SK-N-SH treated with all-trans-retinoic acid at 6 μM for 48 hours (cell line): Measurements from ENCODE around the gene SLC2A13.

ENCODE experiments used
- ATAC-seq: fragments of 200-7000 bp; cut with Tn5 transposase; 3 replicates; pipeline ENCODE4 v1.9.1; 2020; ENCODE audit warnings: mild to moderate bottlenecking, moderate library complexity
- BACH2 ChIP-seq: fragments of 250-450 bp; sonication (Bioruptor Pico); IDR thresholded peaks from 2 replicates; pipeline ENCODE4 v1.9.0; 2021; ENCODE audit warnings: mild to moderate bottlenecking, borderline replicate concordance
- CSDC2 ChIP-seq: fragments of 250-450 bp; sonication (Bioruptor Pico); IDR thresholded peaks from 2 replicates; pipeline ENCODE4 v1.5.0; 2020; ENCODE audit warnings: mild to moderate bottlenecking, moderate library complexity
- ESRRG ChIP-seq: fragments of 250-450 bp; sonication (Bioruptor Pico); IDR thresholded peaks from 2 replicates; pipeline ENCODE4 v1.6.1; 2021; ENCODE audit warnings: mild to moderate bottlenecking
- GLIS3 ChIP-seq: fragments of 250-450 bp; sonication (Bioruptor Pico); IDR thresholded peaks from 2 replicates; pipeline ENCODE4 v1.5.0; 2020; ENCODE audit warnings: mild to moderate bottlenecking, moderate library complexity
- ISL1 ChIP-seq: fragments of 250-450 bp; sonication (Bioruptor Pico); IDR thresholded peaks from 2 replicates; pipeline ENCODE4 v2.1.2; 2022; ENCODE audit warnings: mild to moderate bottlenecking, moderate library complexity
- OSR1 ChIP-seq: fragments of 250-450 bp; sonication (Bioruptor Pico); IDR thresholded peaks from 2 replicates; pipeline ENCODE4 v1.8.0; 2022; ENCODE audit warnings: moderate library complexity, mild to moderate bottlenecking, inconsistent platforms
- PATZ1 ChIP-seq: fragments of 250-450 bp; sonication (Bioruptor Pico); IDR thresholded peaks from 2 replicates; pipeline ENCODE4 v1.8.0; 2020; ENCODE audit warnings: mild to moderate bottlenecking, moderate library complexity, borderline replicate concordance
- PPARA ChIP-seq: fragments of 250-450 bp; sonication (Bioruptor Pico); IDR thresholded peaks from 2 replicates; pipeline ENCODE4 v1.5.0; 2020; ENCODE audit warnings: mild to moderate bottlenecking, borderline replicate concordance
- RARB ChIP-seq: fragments of 250-450 bp; sonication (Bioruptor Pico); IDR thresholded peaks from 2 replicates; pipeline ENCODE4 v1.8.0; 2021; ENCODE audit warnings: mild to moderate bottlenecking, moderate library complexity
- TCF4 ChIP-seq: fragments of 250-450 bp; sonication (Bioruptor Pico); IDR thresholded peaks from 2 replicates; pipeline ENCODE4 v1.8.0; 2021; ENCODE audit warnings: mild to moderate bottlenecking, moderate library complexity, borderline replicate concordance
- ZC3H10 ChIP-seq: fragments of 250-450 bp; sonication (Bioruptor Pico); IDR thresholded peaks from 2 replicates; pipeline ENCODE4 v1.5.1; 2021; ENCODE audit warnings: mild to moderate bottlenecking, moderate library complexity
- ZNF565 ChIP-seq: fragments of 450-650 bp; formaldehyde crosslinking; conservative IDR thresholded peaks from 2 replicates; pipeline ENCODE4 v1.5.0; 2020; ENCODE audit warnings: low read depth, mild to moderate bottlenecking, moderate library complexity
- ZNF70 ChIP-seq: fragments of 450-650 bp; formaldehyde crosslinking; IDR thresholded peaks from 2 replicates; pipeline ENCODE4 v1.5.0; 2020; ENCODE audit warnings: mild to moderate bottlenecking, moderate library complexity
- ZNF8 ChIP-seq: fragments of 450-650 bp; formaldehyde crosslinking; IDR thresholded peaks from 2 replicates; pipeline ENCODE4 v1.5.0; 2020; ENCODE audit warnings: mild to moderate bottlenecking, moderate library complexity
- TF ChIP-seq, protein P1 (sequence below): fragments of 250-450 bp; sonication (Bioruptor Pico); IDR thresholded peaks from 2 replicates; pipeline ENCODE4 v1.8.0; 2021; ENCODE audit warnings: low read depth, mild to moderate bottlenecking, moderate library complexity, borderline replicate concordance
- TF ChIP-seq, protein P2 (sequence below): fragments of 250-450 bp; sonication (Bioruptor Pico); IDR thresholded peaks from 2 replicates; pipeline ENCODE4 v1.5.1; 2021; ENCODE audit warnings: mild to moderate bottlenecking, moderate library complexity
- TF ChIP-seq, protein P3 (sequence below): fragments of 250-450 bp; sonication (Bioruptor Pico); IDR thresholded peaks from 2 replicates; pipeline ENCODE4 v1.5.0; 2020; ENCODE audit warnings: mild to moderate bottlenecking, moderate library complexity
- TF ChIP-seq, protein P4 (sequence below): fragments of 250-450 bp; sonication (Bioruptor Pico); IDR thresholded peaks from 2 replicates; pipeline ENCODE4 v1.5.1; 2020; ENCODE audit warnings: low read depth, mild to moderate bottlenecking, moderate library complexity

SLC2A13 gene

DNA sequence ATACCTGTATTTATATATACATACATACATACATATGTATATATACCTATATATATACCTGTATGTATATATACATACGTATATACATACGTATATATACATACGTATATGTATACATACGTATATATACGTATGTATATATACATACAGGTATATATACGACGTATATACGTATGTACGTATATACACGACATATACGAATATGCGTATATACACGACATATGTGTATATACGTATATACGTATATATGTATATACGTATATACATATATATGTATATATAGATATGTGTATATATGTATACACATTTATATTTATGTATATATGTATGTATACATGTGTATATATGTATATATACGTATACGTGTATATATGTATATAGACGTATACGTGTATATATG, 393.5 kb downstream of the SLC2A13 start:
- TF ChIP-seq ZNF70 (CRISPR knock-in tag) (no peak), ZC3H10 (no peak), CSDC2 (CRISPR knock-in tag) (no peak), PPARA (CRISPR knock-in tag) (no peak), PATZ1 (CRISPR knock-in tag) (no peak), ZNF565 (CRISPR knock-in tag) (no peak), ZNF8 (CRISPR knock-in tag) (no peak), ISL1 (no peak), GLIS3 (CRISPR knock-in tag) (no peak), ESRRG (CRISPR knock-in tag) (no peak), BACH2 (CRISPR knock-in tag) (no peak), RARB (CRISPR knock-in tag) (no peak), TCF4 (CRISPR knock-in tag) (no peak), OSR1 (CRISPR knock-in tag) (no peak)
- TF ChIP-seq, protein P1, sequence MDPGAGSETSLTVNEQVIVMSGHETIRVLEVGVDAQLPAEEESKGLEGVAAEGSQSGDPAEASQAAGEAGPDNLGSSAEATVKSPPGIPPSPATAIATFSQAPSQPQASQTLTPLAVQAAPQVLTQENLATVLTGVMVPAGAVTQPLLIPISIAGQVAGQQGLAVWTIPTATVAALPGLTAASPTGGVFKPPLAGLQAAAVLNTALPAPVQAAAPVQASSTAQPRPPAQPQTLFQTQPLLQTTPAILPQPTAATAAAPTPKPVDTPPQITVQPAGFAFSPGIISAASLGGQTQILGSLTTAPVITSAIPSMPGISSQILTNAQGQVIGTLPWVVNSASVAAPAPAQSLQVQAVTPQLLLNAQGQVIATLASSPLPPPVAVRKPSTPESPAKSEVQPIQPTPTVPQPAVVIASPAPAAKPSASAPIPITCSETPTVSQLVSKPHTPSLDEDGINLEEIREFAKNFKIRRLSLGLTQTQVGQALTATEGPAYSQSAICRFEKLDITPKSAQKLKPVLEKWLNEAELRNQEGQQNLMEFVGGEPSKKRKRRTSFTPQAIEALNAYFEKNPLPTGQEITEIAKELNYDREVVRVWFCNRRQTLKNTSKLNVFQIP (CRISPR knock-in tag), result no peak
- TF ChIP-seq, protein P2, sequence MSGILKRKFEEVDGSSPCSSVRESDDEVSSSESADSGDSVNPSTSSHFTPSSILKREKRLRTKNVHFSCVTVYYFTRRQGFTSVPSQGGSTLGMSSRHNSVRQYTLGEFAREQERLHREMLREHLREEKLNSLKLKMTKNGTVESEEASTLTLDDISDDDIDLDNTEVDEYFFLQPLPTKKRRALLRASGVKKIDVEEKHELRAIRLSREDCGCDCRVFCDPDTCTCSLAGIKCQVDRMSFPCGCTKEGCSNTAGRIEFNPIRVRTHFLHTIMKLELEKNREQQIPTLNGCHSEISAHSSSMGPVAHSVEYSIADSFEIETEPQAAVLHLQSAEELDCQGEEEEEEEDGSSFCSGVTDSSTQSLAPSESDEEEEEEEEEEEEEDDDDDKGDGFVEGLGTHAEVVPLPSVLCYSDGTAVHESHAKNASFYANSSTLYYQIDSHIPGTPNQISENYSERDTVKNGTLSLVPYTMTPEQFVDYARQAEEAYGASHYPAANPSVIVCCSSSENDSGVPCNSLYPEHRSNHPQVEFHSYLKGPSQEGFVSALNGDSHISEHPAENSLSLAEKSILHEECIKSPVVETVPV (CRISPR knock-in tag), result no peak
- TF ChIP-seq, protein P3, sequence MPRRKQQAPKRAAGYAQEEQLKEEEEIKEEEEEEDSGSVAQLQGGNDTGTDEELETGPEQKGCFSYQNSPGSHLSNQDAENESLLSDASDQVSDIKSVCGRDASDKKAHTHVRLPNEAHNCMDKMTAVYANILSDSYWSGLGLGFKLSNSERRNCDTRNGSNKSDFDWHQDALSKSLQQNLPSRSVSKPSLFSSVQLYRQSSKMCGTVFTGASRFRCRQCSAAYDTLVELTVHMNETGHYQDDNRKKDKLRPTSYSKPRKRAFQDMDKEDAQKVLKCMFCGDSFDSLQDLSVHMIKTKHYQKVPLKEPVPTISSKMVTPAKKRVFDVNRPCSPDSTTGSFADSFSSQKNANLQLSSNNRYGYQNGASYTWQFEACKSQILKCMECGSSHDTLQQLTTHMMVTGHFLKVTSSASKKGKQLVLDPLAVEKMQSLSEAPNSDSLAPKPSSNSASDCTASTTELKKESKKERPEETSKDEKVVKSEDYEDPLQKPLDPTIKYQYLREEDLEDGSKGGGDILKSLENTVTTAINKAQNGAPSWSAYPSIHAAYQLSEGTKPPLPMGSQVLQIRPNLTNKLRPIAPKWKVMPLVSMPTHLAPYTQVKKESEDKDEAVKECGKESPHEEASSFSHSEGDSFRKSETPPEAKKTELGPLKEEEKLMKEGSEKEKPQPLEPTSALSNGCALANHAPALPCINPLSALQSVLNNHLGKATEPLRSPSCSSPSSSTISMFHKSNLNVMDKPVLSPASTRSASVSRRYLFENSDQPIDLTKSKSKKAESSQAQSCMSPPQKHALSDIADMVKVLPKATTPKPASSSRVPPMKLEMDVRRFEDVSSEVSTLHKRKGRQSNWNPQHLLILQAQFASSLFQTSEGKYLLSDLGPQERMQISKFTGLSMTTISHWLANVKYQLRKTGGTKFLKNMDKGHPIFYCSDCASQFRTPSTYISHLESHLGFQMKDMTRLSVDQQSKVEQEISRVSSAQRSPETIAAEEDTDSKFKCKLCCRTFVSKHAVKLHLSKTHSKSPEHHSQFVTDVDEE (CRISPR knock-in tag), result no peak
- TF ChIP-seq, protein P4, sequence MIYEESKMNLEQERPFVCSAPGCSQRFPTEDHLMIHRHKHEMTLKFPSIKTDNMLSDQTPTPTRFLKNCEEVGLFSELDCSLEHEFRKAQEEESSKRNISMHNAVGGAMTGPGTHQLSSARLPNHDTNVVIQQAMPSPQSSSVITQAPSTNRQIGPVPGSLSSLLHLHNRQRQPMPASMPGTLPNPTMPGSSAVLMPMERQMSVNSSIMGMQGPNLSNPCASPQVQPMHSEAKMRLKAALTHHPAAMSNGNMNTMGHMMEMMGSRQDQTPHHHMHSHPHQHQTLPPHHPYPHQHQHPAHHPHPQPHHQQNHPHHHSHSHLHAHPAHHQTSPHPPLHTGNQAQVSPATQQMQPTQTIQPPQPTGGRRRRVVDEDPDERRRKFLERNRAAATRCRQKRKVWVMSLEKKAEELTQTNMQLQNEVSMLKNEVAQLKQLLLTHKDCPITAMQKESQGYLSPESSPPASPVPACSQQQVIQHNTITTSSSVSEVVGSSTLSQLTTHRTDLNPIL, result no peak
- ATAC-seq, result no peak
